GM18499 (cell line): ENCODE results near the gene SLC25A51.

Experiments used
- ATAC-seq: cut with Tn5 transposase; IDR thresholded peaks from one replicate; pipeline ENCODE4 v1.9.1; 2021; ENCODE audit warnings: moderate number of reproducible peaks; ENCODE audit not compliant: insufficient read depth, unreplicated experiment

The SLC25A51 gene

GRCh38 chr9:37903647-37904444 lies at the start of gene SLC25A51:
TSS of gene SLC25A51 (minus strand) at chr9:37904127. CDS start at chr9:37888550, 15,577 bp downstream.
- ATAC-seq: peak; percentile 60

GRCh38 chr9:37953206-37953774 lies 49.4 kb upstream of the SLC25A51 start:
- ATAC-seq: no peak

- ATAC-seq: no peak
Observed at GRCh38 chr9:37952731-37953130, 48.8 kb upstream of the SLC25A51 start.

- ATAC-seq: no peak
Observed at GRCh38 chr9:37951671-37952449, 47.9 kb upstream of the SLC25A51 start.

GRCh38 chr9:37950561-37950960 lies 46.6 kb upstream of the SLC25A51 start:
- ATAC-seq: no peak

GRCh38 chr9:37949576-37949975 lies 45.6 kb upstream of the SLC25A51 start:
- no peak for ATAC-seq

GRCh38 chr9:37948417-37948980 lies 44.6 kb upstream of the SLC25A51 start:
- ATAC-seq: no peak

- ATAC-seq: no peak
Observed at GRCh38 chr9:37947977-37948376, 44.0 kb upstream of the SLC25A51 start.

- no peak for ATAC-seq
Observed at GRCh38 chr9:37947471-37947870, 43.5 kb upstream of the SLC25A51 start.

- no peak for ATAC-seq
Observed at GRCh38 chr9:37946971-37947370, 43.0 kb upstream of the SLC25A51 start.

GRCh38 chr9:37946041-37946440 lies 42.1 kb upstream of the SLC25A51 start:
- no peak for ATAC-seq

GRCh38 chr9:37944671-37945481 lies 40.9 kb upstream of the SLC25A51 start:
- ATAC-seq: no peak

- no peak for ATAC-seq
Observed at GRCh38 chr9:37944266-37944650, 40.3 kb upstream of the SLC25A51 start.

GRCh38 chr9:37943345-37944265 lies 39.7 kb upstream of the SLC25A51 start:
- no peak for ATAC-seq

GRCh38 chr9:37942621-37943344 lies 38.9 kb upstream of the SLC25A51 start:
- no peak for ATAC-seq

- no peak for ATAC-seq
Observed at GRCh38 chr9:37941253-37941652, 37.3 kb upstream of the SLC25A51 start.

GRCh38 chr9:37939575-37940095 lies 35.7 kb upstream of the SLC25A51 start:
- no peak for ATAC-seq
